HepG2 (cell line): Measurements from ENCODE around the gene GPBP1. TPM values are rescaled to one million over a fixed set of nuclear protein-coding genes. Genes with fewer than 3 reads are reported as not detected.

ENCODE experiments used
- ATAC-seq: fragments of 200-7000 bp; cut with Tn5 transposase; 3 replicates; pipeline ENCODE4 v1.9.1; 2020; ENCODE audit warnings: mild to moderate bottlenecking, moderate library complexity
- BruUV-seq: library from RNA; stranded (reverse); fragments of 400-500 nt; replicated peaks from 2 replicates; lab custom pipeline; 2021; lab: Mats Ljungman, UMichigan
- CTCF ChIA-PET: fragments of 300-600 bp; formaldehyde crosslinking; extraction: SDS; loops from one replicate; lab custom pipeline; 2021; ENCODE audit warnings: low total read pairs, inconsistent platforms, low intra/inter-chr PET ratio; lab: Yijun Ruan, JAX
- POLR2A ChIA-PET: fragments of 350-600 bp; sonication (Branson Sonifier 250); formaldehyde crosslinking; loops from one replicate; lab custom pipeline; 2020; ENCODE audit warnings: antibody characterized with exemption, inconsistent platforms; lab: Yijun Ruan, JAX
- DNase-seq: peaks from one replicate; pipeline ENCODE4 v3.0.0-alpha.2; 2015; ENCODE audit warnings: low spot score
- FAIRE-seq: peaks from 3 replicates; lab custom pipeline; 2011; peaks lifted over from hg19 to GRCh38; lab: Jason Lieb, UNC
- H2AFZ ChIP-seq: one replicate; pipeline ENCODE4 v1.6.1; 2011; ENCODE audit warnings: low read length, inconsistent platforms
- H3K27ac ChIP-seq: fragments of 300-600 bp; 3 replicates; pipeline ENCODE4 v1.8.0; 2011; ENCODE audit warnings: mixed run types, mild to moderate bottlenecking, mixed read lengths, low read length, inconsistent platforms; ENCODE audit not compliant: insufficient read depth; ENCODE audit errors: extremely low read length
- H3K27me3 ChIP-seq, 2 experiments: fragments of 200-600 bp in 1 of 2; 2 replicates in 1 of 2; 3 replicates in 1 of 2; pipeline versions ENCODE4 v1.6.0 to v1.8.0; 2011; ENCODE audit warnings: low read length in 2 of 2, mild to moderate bottlenecking in 2 of 2, moderate library complexity in 2 of 2, inconsistent platforms in 1 of 2; ENCODE audit not compliant: insufficient read depth in 2 of 2, control insufficient read depth in 1 of 2
- H3K36me3 ChIP-seq, 2 experiments: fragments of 200-600 bp in 1 of 2; replicated peaks in 1 of 2; 2 replicates in 1 of 2; 3 replicates in 1 of 2; pipeline versions ENCODE4 v1.5.1 to v1.8.0; 2011; ENCODE audit warnings: low read length in 2 of 2, inconsistent platforms in 1 of 2; ENCODE audit not compliant: insufficient read depth in 2 of 2, control insufficient read depth in 1 of 2
- H3K4me1 ChIP-seq: 2 replicates; pipeline ENCODE4 v1.5.1; 2012; ENCODE audit warnings: low read length, inconsistent platforms; ENCODE audit not compliant: insufficient read depth
- H3K4me2 ChIP-seq: 2 replicates; pipeline ENCODE4 v1.6.0; 2011; ENCODE audit warnings: low read depth, low read length, inconsistent platforms
- H3K4me3 ChIP-seq, 3 experiments: fragments of 200-600 bp in 1 of 3; sonication (generic), shearing (Covaris generic) in 1 of 3; replicated peaks in 1 of 3; 2 replicates each; pipeline ENCODE4 v1.5.1; 2011 to 2016; ENCODE audit warnings: low read length in 3 of 3, inconsistent platforms in 2 of 3, low read depth in 2 of 3, mild to moderate bottlenecking in 2 of 3, control low read depth in 1 of 3, mixed read lengths in 1 of 3; ENCODE audit not compliant: insufficient read depth in 1 of 3
- H3K79me2 ChIP-seq: one replicate; pipeline ENCODE4 v1.6.1; 2011; ENCODE audit warnings: low read length, inconsistent platforms; ENCODE audit not compliant: insufficient read depth
- H3K9ac ChIP-seq: 2 replicates; pipeline ENCODE4 v1.6.0; 2011; ENCODE audit warnings: mild to moderate bottlenecking, low read depth, low read length, inconsistent platforms; ENCODE audit not compliant: insufficient read depth
- H3K9me3 ChIP-seq: 2 replicates; pipeline ENCODE4 v1.5.1; 2012; ENCODE audit warnings: mild to moderate bottlenecking, low read length
- H4K20me1 ChIP-seq: 2 replicates; pipeline ENCODE4 v1.6.0; 2011; ENCODE audit warnings: inconsistent platforms, mild to moderate bottlenecking, low read length, moderate library complexity; ENCODE audit not compliant: insufficient read depth
- BRF2 ChIP-seq: sonication (generic); formaldehyde crosslinking; IDR thresholded peaks from 2 replicates; pipeline ENCODE4 v1.8.1; 2022; ENCODE audit warnings: mild to moderate bottlenecking, missing genetic modification reagents
- KAT2B ChIP-seq: fragments of 150-350 bp; IDR thresholded peaks from 2 replicates; pipeline ENCODE4 v1.6.1; 2014; ENCODE audit warnings: low read depth, low read length, borderline replicate concordance
- KIAA2018 ChIP-seq: sonication (generic); formaldehyde crosslinking; IDR thresholded peaks from 2 replicates; pipeline ENCODE4 v1.5.0; 2020; ENCODE audit warnings: mild to moderate bottlenecking, missing genetic modification reagents, borderline replicate concordance
- KLF12 ChIP-seq: sonication (generic); formaldehyde crosslinking; IDR thresholded peaks from 2 replicates; pipeline ENCODE4 v1.4.0; 2020; ENCODE audit warnings: missing genetic modification reagents, borderline replicate concordance
- KMT2B ChIP-seq: IDR thresholded peaks from 2 replicates; pipeline ENCODE4 v1.6.1; 2016; ENCODE audit warnings: missing genetic modification reagents, missing compliant biosample characterization
- MTF1 ChIP-seq: sonication (generic); formaldehyde crosslinking; IDR thresholded peaks from 2 replicates; pipeline ENCODE4 v1.5.0; 2020; ENCODE audit warnings: missing genetic modification reagents
- PITX1 ChIP-seq: sonication (generic); formaldehyde crosslinking; IDR thresholded peaks from 2 replicates; pipeline ENCODE4 v1.5.1; 2020; ENCODE audit warnings: mild to moderate bottlenecking, missing genetic modification reagents
- POLR2G ChIP-seq: fragments of 200-400 bp; formaldehyde crosslinking; IDR thresholded peaks from 2 replicates; pipeline ENCODE4 v1.6.1; 2018; ENCODE audit warnings: mild to moderate bottlenecking, low read depth, low read length, moderate library complexity
- USF2 ChIP-seq, 2 experiments: sonication (generic) in 1 of 2; formaldehyde crosslinking in 1 of 2; IDR thresholded peaks; 2 replicates each; pipeline versions ENCODE4 v1.5.1 to v1.6.1; 2011 to 2020; ENCODE audit warnings: borderline replicate concordance in 1 of 2, low read depth in 1 of 2, low read length in 1 of 2, mild to moderate bottlenecking in 1 of 2, missing genetic modification reagents in 1 of 2, moderate library complexity in 1 of 2
- ZBTB3 ChIP-seq: sonication (generic); formaldehyde crosslinking; IDR thresholded peaks from 2 replicates; pipeline ENCODE4 v1.4.0; 2020; ENCODE audit warnings: low read depth, mild to moderate bottlenecking, moderate library complexity, missing genetic modification reagents, borderline replicate concordance
- ZBTB42 ChIP-seq: sonication (generic); formaldehyde crosslinking; IDR thresholded peaks from 2 replicates; pipeline ENCODE4 v1.5.0; 2020; ENCODE audit warnings: mild to moderate bottlenecking, missing genetic modification reagents
- ZFP36L2 ChIP-seq: sonication (generic); formaldehyde crosslinking; IDR thresholded peaks from 2 replicates; pipeline ENCODE4 v1.4.0; 2020; ENCODE audit warnings: missing genetic modification reagents
- ZNF556 ChIP-seq: sonication (generic); formaldehyde crosslinking; IDR thresholded peaks from 2 replicates; pipeline ENCODE4 v1.4.0; 2020; ENCODE audit warnings: mild to moderate bottlenecking, missing genetic modification reagents, borderline replicate concordance
- WGBS: methylation state at CpG from one replicate; pipeline ENCODE4 v1.1.6; 2017; ENCODE audit warnings: low lambda C conversion rate; 5-methylcytosine and 5-hydroxymethylcytosine counted together
- in situ Hi-C: cut with HindIII; loops from 2 replicates; pipeline ENCODE4 v1.10.0; 2017; ENCODE audit warnings: low pct_unique_long_range_greater_than_20kb; ENCODE audit not compliant: extremely low pct_ligation_motif_present
- intact Hi-C: fragments of 100-400 bp; cut with micrococcal nuclease; formaldehyde crosslinking; loops from one replicate; pipeline ENCODE4 v1.10.0; 2022; ENCODE audit not compliant: unreplicated experiment
- polyA plus RNA-seq, 8 experiments: library from polyadenylated mRNA; depleted of rRNA in 3 of 8; stranded (reverse) in 7 of 8; unstranded in 1 of 8; fragments of >200 nt; fragmentation: Illumina TruSeq in 4 of 8; extraction: Trizol in 4 of 8; gene quantifications; 2 replicates each; pipeline versions ENCODE4 v1.2.1 to v1.2.3, GENCODE V29; 2011 to 2016; ENCODE audit warnings: low read depth in 4 of 8, missing spikeins in 1 of 8, mixed read lengths in 1 of 8; ENCODE audit not compliant: insufficient read depth in 1 of 8
- total RNA-seq, 5 experiments: library from RNA; depleted of rRNA; stranded (reverse); fragments of >200 nt; fragmentation: Illumina TruSeq; extraction: Trizol; gene quantifications; 2 replicates each; pipeline ENCODE4 v1.2.3, GENCODE V29; 2016; ENCODE audit warnings: low read depth in 1 of 5

Gene GPBP1
- total and polyA plus RNA-seq, 2 of the 13 experiments (the other 11 are each of a cell fraction or from before 2014, with no cell fraction given), result 27.1 to 72.2 TPM

- no peaks in the 10 kb centered on the region for H3K27me3 ChIP-seq
- no peaks in the 10 kb centered on the region for H3K79me2 ChIP-seq
- H3K9ac ChIP-seq, result no peak overlapping the region
- no peaks in the 10 kb centered on the region for H3K36me3 ChIP-seq
- ATAC-seq, result no peak
- BruUV-seq, result no TSS peak
- TF ChIP-seq ZFP36L2 (no peak), KIAA2018 (CRISPR knock-in tag) (no peak), MTF1 (no peak), ZBTB42 (CRISPR knock-in tag) (no peak), PITX1 (CRISPR knock-in tag) (no peak), KMT2B (CRISPR knock-in tag) (no peak), BRF2 (CRISPR knock-in tag) (no peak), ZNF556 (CRISPR knock-in tag) (no peak), POLR2G (no peak), KAT2B (no peak), USF2 (IDR thresholded peaks at IDR 0.05; ENCODE audit: low read depth, low read length) (no peak), USF2 (CRISPR knock-in tag; IDR thresholded peaks at IDR 0.05; ENCODE audit: borderline replicate concordance) (no peak), ZBTB3 (no peak), KLF12 (CRISPR knock-in tag) (no peak)
- no peaks in the 10 kb centered on the region for H3K9me3 ChIP-seq
- no peaks in the 10 kb centered on the region for H4K20me1 ChIP-seq
- H3K4me1 ChIP-seq, result no peaks in the 10 kb centered on the region
- no peak overlapping the region for H3K4me3 ChIP-seq
- no peak overlapping the region for H2AFZ ChIP-seq
- no peak for DNase-seq
- WGBS, result 46% methylated on average over 5 of the region's 5 CpGs
- in situ Hi-C loops, result no loop called here
- intact Hi-C loops, result no loop called here
- no peak overlapping the region for H3K27ac ChIP-seq
- FAIRE-seq, result no peak
- no peak overlapping the region for H3K4me2 ChIP-seq
- ChIA-PET CTCF (no interaction called here), POLR2A (no interaction called here)
Observed at GRCh38 chr5:57276353-57276752, 102.5 kb downstream of the GPBP1 start.
